ENCODE results near the gene ADGRE3. TPM values are rescaled to one million over a fixed set of nuclear protein-coding genes. Genes with fewer than 3 reads are reported as not detected.

ADGRE3 gene
- total RNA-seq, 1 donor from 2014 or later: not detected

DNA sequence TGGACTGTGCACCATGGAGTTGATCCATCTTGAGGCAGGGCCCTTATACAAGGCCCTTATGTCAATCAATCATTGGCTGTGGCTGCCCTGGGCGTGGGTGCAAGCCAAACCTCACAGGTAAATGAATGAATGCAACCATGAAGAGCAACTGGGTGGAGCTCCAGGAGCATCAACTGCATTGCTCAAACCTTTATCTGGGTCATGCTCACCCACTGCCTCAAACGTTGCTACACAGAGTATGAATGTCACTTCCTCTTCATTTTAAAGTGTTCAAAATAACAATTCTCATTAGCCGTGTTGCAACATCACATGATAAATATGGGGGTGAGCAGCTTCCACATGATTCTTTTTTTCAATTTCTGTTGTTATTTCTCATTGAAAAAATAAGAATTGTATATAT is 8.8 kb upstream of the ADGRE3 start:
- H3K27me3 Mint-ChIP-seq: peaks cover 4% of the 10 kb centered on the region
- no peak overlapping the region for H3K4me3 Mint-ChIP-seq
- no peak for DNase-seq
- H3K36me3 Mint-ChIP-seq (ENCODE audit: low read depth): no peaks in the 10 kb centered on the region
- no peak overlapping the region for H3K27ac Mint-ChIP-seq
- H3K9me3 Mint-ChIP-seq: no peaks in the 10 kb centered on the region
- H3K4me1 Mint-ChIP-seq: no peaks in the 10 kb centered on the region
- intact Hi-C loops (cut with micrococcal nuclease): no loop called here

DNA sequence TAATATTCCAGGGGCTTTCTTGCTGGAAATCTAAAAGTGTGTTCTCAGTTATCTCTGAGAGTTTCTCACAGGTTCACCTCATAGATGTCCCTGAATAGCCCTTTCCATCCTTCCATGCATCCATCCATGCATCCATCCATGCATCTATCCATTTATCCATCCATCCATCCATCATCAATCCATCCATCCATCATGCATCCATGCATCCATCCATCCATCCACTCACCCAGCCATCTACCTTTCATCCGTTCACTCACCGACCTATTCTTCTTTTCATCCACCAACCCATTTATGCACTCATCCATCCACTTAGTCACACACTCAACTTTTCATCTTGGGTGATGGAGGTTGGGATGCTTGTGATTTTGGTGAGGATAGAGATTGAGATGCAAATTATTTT is 7.4 kb upstream of the ADGRE3 start:
- H3K4me3 Mint-ChIP-seq: no peak overlapping the region
- DNase-seq: no peak
- H3K4me1 Mint-ChIP-seq: no peaks in the 10 kb centered on the region
- no peaks in the 10 kb centered on the region for H3K36me3 Mint-ChIP-seq (ENCODE audit: low read depth)
- intact Hi-C loops (cut with micrococcal nuclease): no loop called here
- no peaks in the 10 kb centered on the region for H3K9me3 Mint-ChIP-seq
- peaks cover 4% of the 10 kb centered on the region for H3K27me3 Mint-ChIP-seq
- no peak overlapping the region for H3K27ac Mint-ChIP-seq

DNA sequence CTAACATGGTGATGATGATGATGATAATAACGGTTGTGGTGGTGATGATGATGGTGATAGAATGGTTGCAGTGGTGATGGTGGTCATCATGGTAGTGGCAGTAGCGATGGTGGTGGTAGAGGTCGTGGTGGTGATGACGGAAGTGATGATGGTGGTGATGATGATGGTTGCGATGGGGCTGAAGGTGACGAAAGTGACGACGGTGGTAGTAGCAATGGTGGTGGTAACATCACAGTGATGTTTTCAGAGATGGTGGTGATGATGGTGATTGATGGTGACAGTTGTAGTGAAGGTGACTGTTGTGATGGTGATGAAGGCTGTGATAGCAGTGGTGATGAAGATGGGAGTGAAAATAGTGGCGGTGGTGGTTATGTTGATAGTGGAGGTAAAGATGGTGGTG is 3.6 kb upstream of the ADGRE3 start:
- peaks cover 8% of the 10 kb centered on the region for H3K27me3 Mint-ChIP-seq
- intact Hi-C loops (cut with micrococcal nuclease): no loop called here

DNA sequence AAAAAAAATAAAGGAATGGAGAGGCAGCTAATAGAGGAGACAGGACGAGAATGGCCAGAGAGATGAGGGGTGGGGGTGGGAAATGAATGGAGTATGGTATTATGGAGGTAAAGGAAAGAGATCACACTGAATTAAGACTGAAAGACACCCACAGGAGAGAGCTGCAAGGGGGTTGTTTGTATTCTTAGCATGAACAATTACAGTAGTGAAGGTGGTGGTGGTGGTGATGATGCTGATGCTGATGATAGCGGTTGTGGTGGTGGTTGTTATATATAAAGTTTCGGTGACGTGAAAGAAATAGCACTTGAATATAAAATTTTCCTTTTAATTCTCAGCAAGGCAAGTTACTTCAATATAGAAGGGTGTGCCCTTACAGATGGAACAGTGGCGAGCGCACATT is 2.8 kb upstream of the ADGRE3 start:
- Mint-ChIP-seq H3K27me3 (peaks cover 8% of the 10 kb centered on the region), H3K4me1 (no peaks in the 10 kb centered on the region), H3K27ac (no peak overlapping the region), H3K36me3 (ENCODE audit: low read depth) (no peaks in the 10 kb centered on the region), H3K9me3 (no peaks in the 10 kb centered on the region), H3K4me3 (no peak overlapping the region)
- no peak for DNase-seq
- intact Hi-C loops (cut with micrococcal nuclease): no loop called here

More for the DNA sequence above, 3.6 kb upstream of the ADGRE3 start:
- H3K9me3 Mint-ChIP-seq: no peaks in the 10 kb centered on the region
- no peak for DNase-seq
- no peak overlapping the region for H3K4me3 Mint-ChIP-seq
- H3K27ac Mint-ChIP-seq: no peak overlapping the region
- no peaks in the 10 kb centered on the region for H3K36me3 Mint-ChIP-seq (ENCODE audit: low read depth)
- no peaks in the 10 kb centered on the region for H3K4me1 Mint-ChIP-seq

DNA sequence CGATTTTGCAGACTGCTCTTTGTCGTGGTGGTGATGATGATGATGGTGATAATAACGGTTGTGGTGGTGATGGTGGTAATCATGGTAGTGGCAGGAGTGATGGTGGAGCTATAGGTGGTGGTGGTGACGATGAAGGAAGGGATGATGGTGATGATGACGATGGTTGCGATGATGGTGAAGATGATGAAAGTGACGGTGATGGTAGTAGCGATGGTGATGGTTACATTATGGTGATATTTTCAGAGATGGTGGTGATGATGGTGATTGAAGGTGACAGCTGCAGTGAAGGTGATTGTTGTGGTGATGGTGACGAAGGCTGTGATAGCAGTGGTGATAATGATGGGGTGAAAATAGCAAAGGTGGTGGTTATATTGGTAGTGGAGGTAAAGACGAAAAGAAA is 2.1 kb upstream of the ADGRE3 start:
- Mint-ChIP-seq H3K36me3 (ENCODE audit: low read depth) (no peaks in the 10 kb centered on the region), H3K9me3 (no peaks in the 10 kb centered on the region), H3K4me3 (no peak overlapping the region), H3K27me3 (peaks cover 3% of the 10 kb centered on the region), H3K27ac (no peak overlapping the region), H3K4me1 (no peaks in the 10 kb centered on the region)
- DNase-seq: no peak
- intact Hi-C loops (cut with micrococcal nuclease): no loop called here

DNA sequence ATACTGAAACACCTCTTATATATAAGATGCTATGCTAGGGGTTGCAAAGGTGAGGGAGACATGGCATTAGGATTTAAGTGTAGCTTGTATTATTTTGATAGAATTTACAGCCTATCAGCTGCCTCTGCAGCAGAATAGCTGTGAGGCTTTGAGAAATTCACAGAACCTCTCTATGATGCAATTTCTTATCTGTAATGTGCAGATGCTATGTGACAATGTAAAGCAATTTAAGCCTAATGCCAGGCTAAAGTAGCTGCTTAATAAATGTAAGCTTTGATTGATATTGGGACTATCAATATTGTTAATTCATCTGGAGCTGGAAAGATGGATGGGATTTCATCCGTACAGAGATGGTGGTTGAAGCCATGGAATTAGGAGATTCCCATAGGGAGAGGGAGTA is 1.6 kb downstream of the ADGRE3 start:
- H3K27ac Mint-ChIP-seq: no peak overlapping the region
- H3K27me3 Mint-ChIP-seq: peaks cover 3% of the 10 kb centered on the region
- H3K36me3 Mint-ChIP-seq (ENCODE audit: low read depth): no peaks in the 10 kb centered on the region
- no peak for DNase-seq
- H3K4me3 Mint-ChIP-seq: no peak overlapping the region
- H3K9me3 Mint-ChIP-seq: no peaks in the 10 kb centered on the region
- H3K4me1 Mint-ChIP-seq: no peaks in the 10 kb centered on the region
- intact Hi-C loops (cut with micrococcal nuclease): no loop called here

DNA sequence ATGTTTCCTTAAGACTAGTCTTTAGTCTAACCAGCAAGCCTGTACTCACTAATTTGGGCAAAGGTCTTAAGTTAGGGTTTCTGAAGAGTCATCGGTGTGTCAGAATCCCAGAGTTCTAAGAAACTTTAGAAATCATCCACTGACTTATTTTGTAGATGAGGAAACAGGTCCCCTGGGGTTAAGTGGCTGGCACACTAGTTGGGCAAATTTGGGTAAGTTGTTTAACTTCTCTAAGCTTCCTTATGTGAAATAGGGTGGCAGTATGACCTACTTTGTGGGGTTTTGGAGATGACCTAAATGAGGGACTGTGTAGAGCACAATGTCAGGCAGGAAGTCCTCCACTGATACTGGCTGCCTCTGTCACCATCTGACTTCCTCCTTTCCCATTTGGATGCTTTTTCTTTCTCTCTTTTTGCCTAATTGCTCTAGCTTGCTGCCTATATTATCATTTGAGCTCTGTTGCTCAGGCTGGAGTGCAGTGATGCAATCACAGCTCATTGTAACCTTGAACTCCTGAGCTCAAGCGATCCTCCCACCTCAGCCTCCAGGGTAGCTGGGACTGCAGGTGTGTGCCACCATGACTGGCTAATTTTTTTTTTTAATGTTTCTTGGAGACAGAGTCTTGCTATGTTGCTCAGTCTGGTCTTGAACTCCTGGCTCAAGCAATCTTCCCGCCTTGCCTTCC is 2.3 kb downstream of the ADGRE3 start:
- H3K36me3 Mint-ChIP-seq (ENCODE audit: low read depth): no peaks in the 10 kb centered on the region
- no peak for DNase-seq
- H3K4me3 Mint-ChIP-seq: no peak overlapping the region
- H3K27ac Mint-ChIP-seq: no peak overlapping the region
- peaks cover 3% of the 10 kb centered on the region for H3K27me3 Mint-ChIP-seq
- no peaks in the 10 kb centered on the region for H3K4me1 Mint-ChIP-seq
- intact Hi-C loops (cut with micrococcal nuclease): no loop called here
- no peaks in the 10 kb centered on the region for H3K9me3 Mint-ChIP-seq

DNA sequence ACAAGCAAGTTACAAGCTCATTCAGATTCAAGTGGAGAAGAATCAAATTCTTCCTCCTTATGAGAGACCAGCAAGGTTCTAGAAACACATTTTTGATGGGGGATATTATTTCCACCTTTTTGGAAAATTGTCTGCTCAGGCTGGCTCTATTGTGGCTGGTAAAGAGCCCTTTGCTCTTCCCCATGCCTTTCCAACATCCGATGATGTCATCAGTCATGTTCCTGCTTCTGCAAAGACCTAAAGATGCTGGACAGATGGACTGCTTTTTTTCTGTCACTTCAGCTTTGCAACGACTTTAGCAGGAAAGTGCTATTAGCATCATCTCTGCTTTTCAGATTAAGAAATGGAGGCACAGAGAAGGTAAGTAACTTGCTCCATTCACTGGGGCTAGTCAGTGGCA is 4.2 kb downstream of the ADGRE3 start:
- Mint-ChIP-seq H3K9me3 (peaks cover 2% of the 10 kb centered on the region), H3K4me3 (no peak overlapping the region), H3K27me3 (peaks cover 3% of the 10 kb centered on the region), H3K4me1 (no peaks in the 10 kb centered on the region), H3K36me3 (ENCODE audit: low read depth) (no peaks in the 10 kb centered on the region), H3K27ac (no peak overlapping the region)
- intact Hi-C loops (cut with micrococcal nuclease): no loop called here
- DNase-seq: no peak

DNA sequence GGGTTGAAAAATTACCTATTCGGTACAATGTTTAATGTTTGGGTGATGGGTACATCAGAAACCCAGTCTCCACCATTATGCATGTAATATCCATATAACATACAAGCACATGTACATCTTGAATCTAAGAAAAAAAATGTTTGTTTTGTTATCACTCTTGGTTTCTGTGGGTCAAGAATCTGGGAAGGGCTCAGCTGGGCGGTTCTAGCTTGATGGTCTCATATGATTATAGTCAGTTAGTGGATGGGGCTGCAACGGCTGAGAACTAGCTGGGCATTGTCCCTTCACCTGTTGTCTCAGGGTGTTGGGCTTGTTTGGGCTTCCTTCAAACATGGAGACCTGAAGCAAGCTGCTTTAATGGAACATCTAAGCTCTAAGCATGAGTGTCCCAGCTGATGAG is 4.7 kb downstream of the ADGRE3 start:
- Mint-ChIP-seq H3K36me3 (ENCODE audit: low read depth) (no peaks in the 10 kb centered on the region), H3K9me3 (peaks cover 2% of the 10 kb centered on the region), H3K4me3 (no peak overlapping the region), H3K27ac (no peak overlapping the region), H3K4me1 (no peaks in the 10 kb centered on the region), H3K27me3 (peaks cover 3% of the 10 kb centered on the region)
- DNase-seq: no peak
- intact Hi-C loops (cut with micrococcal nuclease): no loop called here

DNA sequence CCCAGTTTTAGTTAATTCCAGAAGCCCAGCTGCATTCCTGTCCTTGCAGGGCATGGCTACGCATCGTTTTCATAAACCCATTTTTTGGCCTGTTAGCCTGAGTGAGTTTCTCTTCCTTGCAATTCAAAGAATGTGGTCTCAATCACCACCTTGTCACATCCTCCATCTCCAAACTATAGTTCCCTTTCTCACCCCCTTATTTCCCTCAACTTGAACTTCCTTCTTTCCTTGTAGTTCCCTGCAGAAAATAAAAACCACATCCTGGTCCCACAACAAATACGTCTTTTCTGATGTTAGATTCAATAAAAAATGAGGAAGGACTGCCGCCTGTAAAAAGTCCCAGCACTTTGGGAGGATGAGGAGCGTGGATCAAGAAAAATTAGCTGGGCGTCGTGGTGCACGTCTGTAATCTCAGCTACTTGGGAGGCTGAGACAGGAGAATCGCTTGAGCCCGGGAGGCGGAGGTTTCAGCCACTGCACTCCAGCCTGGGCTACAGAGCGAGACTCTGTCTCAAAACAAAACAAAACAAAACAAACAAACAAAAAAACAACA is 13.2 kb downstream of the ADGRE3 start:
- intact Hi-C loops (cut with micrococcal nuclease): no loop called here
- no peaks in the 10 kb centered on the region for H3K4me1 Mint-ChIP-seq
- H3K9me3 Mint-ChIP-seq: no peaks in the 10 kb centered on the region
- peaks cover 2% of the 10 kb centered on the region for H3K27me3 Mint-ChIP-seq
- no peaks in the 10 kb centered on the region for H3K36me3 Mint-ChIP-seq (ENCODE audit: low read depth)
- no peak for DNase-seq
- H3K4me3 Mint-ChIP-seq: no peak overlapping the region
- no peak overlapping the region for H3K27ac Mint-ChIP-seq

DNA sequence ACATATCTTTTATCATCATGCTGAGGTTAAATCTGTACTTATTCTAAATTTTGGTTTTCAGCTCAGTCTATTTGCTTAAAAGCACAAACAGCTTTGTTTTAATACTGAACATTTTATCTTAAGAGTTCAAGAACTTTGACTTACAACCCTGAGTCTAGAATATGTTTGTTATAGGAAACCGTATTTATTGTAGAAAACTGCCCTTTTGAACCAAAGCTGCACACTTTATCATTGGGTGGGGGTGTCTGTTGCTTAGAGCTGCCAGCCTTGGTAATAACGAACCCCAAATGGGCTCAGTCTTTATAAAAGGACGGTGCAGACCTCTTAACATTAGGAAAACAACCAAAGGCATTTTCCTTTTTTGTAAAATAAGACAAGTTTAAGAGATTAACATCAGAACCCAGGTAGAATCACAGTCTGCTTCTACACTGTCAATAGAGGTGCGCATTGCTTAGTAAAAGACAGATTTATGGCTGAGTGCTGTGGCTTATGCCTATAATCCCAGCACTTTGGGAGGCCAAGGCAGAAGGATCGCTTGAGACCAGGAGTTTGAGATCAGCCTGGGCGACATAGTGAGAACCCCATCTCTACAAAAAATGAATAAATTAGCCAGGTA is 14.7 kb downstream of the ADGRE3 start:
- H3K27me3 Mint-ChIP-seq: peaks cover 2% of the 10 kb centered on the region
- no peaks in the 10 kb centered on the region for H3K9me3 Mint-ChIP-seq
- DNase-seq: no peak
- no peaks in the 10 kb centered on the region for H3K36me3 Mint-ChIP-seq (ENCODE audit: low read depth)
- no peaks in the 10 kb centered on the region for H3K4me1 Mint-ChIP-seq
- intact Hi-C loops (cut with micrococcal nuclease): no loop called here
- no peak overlapping the region for H3K27ac Mint-ChIP-seq
- no peak overlapping the region for H3K4me3 Mint-ChIP-seq

DNA sequence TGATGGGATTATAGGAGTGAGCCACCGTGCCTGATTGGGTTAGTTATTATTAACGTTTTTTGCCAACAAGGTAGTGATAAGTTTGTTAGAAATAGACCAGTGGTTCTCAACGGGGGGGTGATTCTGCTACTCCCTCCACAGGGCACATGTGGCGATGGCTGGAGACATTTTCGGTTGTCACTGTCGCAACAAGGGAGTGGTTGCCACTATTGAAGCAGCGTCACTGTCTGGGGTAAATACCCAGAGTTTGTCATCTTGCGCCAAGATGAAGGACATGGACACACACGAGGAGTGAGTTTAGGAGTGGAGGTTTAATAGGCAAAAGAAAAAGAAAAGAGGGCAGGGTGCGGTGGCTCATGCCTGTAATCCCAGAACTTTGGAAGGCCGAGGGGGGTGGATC is 18.9 kb downstream of the ADGRE3 start:
- H3K36me3 Mint-ChIP-seq (ENCODE audit: low read depth): no peaks in the 10 kb centered on the region
- H3K4me3 Mint-ChIP-seq: no peak overlapping the region
- H3K9me3 Mint-ChIP-seq: peaks cover 2% of the 10 kb centered on the region
- H3K4me1 Mint-ChIP-seq: no peaks in the 10 kb centered on the region
- intact Hi-C loops (cut with micrococcal nuclease): no loop called here
- H3K27ac Mint-ChIP-seq: no peak overlapping the region
- DNase-seq: no peak
- peaks cover 5% of the 10 kb centered on the region for H3K27me3 Mint-ChIP-seq

DNA sequence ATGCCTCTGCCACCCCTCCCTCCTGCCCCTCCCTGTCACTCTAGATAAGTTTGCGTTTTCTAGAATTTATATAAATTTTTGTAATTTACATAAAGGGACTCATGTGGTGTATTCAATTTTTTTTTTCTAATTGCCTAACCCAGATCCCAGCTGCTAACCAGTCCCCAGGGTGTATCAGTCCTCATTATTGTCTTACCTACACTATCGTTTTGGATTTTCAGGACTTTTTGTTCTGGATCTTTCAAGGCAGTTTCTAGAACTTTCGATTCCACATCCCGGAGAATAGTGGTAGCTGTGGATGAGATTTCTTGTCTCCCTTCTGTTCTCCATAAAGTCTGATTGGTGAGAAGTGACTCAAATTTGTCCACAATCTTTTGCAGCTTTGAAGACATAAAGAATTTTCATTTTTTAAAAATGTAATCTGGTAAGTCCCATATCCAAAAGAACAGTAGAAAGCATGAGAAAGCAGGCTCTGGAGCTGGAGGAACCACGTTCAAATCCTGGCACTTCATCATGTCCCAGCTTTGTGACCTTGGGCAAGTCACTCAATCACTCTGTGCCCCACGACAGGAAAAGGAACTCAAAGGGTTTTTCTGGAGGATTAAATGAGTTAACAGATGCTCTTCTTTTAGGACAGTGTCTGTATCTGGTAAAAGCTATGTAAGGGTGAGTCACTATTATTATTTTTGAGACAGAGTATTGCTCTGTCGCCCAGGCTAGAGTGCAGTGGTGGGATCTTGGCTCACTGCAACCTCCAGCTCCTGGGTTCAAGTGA is 19.7 kb downstream of the ADGRE3 start:
- DNase-seq: no peak
- H3K36me3 Mint-ChIP-seq (ENCODE audit: low read depth): no peaks in the 10 kb centered on the region
- H3K4me1 Mint-ChIP-seq: no peaks in the 10 kb centered on the region
- intact Hi-C loops (cut with micrococcal nuclease): no loop called here
- H3K27ac Mint-ChIP-seq: no peak overlapping the region
- peaks cover 3% of the 10 kb centered on the region for H3K9me3 Mint-ChIP-seq
- H3K27me3 Mint-ChIP-seq: peaks cover 5% of the 10 kb centered on the region
- H3K4me3 Mint-ChIP-seq: no peak overlapping the region

DNA sequence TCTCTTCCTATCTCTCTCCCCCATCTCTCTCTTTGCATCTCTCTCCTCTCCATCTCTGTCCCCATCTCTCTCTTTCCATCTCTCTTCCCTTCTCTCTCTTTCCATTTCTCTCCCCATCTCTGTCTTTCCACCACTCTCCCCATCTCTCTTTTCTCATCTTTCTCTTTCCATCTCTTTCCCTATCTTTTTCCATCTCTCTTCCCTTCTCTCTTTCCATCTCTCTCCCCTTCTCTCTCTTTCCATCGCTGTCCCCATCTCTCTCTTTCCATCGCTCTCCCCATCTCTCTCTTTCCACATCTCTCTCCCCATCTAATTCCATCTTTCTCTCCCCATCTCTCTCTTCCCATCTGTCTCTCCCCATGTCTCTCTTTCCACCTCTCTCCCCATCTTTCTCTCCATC is 24.5 kb downstream of the ADGRE3 start:
- H3K27me3 Mint-ChIP-seq: peaks cover 5% of the 10 kb centered on the region
- peaks cover 3% of the 10 kb centered on the region for H3K9me3 Mint-ChIP-seq
- intact Hi-C loops (cut with micrococcal nuclease): no loop called here
- H3K4me3 Mint-ChIP-seq: no peak overlapping the region
- DNase-seq: no peak
- no peak overlapping the region for H3K27ac Mint-ChIP-seq
- H3K4me1 Mint-ChIP-seq: no peaks in the 10 kb centered on the region
- H3K36me3 Mint-ChIP-seq (ENCODE audit: low read depth): no peaks in the 10 kb centered on the region

Measured in activated CD4-positive, alpha-beta T cell treated with anti-CD3 and anti-CD28 coated beads, Interleukin-2, amount 10 ng/mL, durations not matched to agents 24 days and 14 days (primary cell).